Ovary (tissue), 9 donors: ENCODE data around the gene OR2V2. TPM values are rescaled to one million over a fixed set of nuclear protein-coding genes. Genes with fewer than 3 reads are reported as not detected.
"Not testable (repeated sequence)": the region's sequence is repeated elsewhere in the genome, so short reads cannot be mapped to it uniquely, and the experiment has no call there.

Source experiments
- DNase-seq, 5 donors: peaks; one replicate each; pipeline ENCODE4 v3.0.0-alpha.2; 2019 to 2020
- H3K27ac ChIP-seq, 2 donors: fragments of 200-600 bp; one replicate each; pipeline versions ENCODE4 v1.5.1 to v1.8.0; 2019 to 2022
- H3K27me3 ChIP-seq: fragments of 200-600 bp; one replicate; pipeline ENCODE4 v1.8.0; 2022
- H3K36me3 ChIP-seq: fragments of 200-600 bp; sonication (generic); one replicate; pipeline ENCODE4 v1.5.1; 2019
- H3K4me1 ChIP-seq: one replicate; pipeline ENCODE4 v1.8.1; 2013; ENCODE audit warnings: mild to moderate bottlenecking, moderate library complexity; ENCODE audit not compliant: insufficient read depth
- H3K4me3 ChIP-seq: fragments of 200-600 bp; sonication (generic); one replicate; pipeline ENCODE4 v1.5.1; 2017
- H3K9me3 ChIP-seq, 2 donors: fragments of 200-600 bp in 1 of 2; sonication (generic) in 1 of 2; one replicate each; pipeline versions ENCODE4 v1.5.1 to v1.8.1; 2013 to 2019; ENCODE audit warnings: mild to moderate bottlenecking in 1 of 2, moderate library complexity in 1 of 2
- EP300 ChIP-seq: sonication (generic); formaldehyde crosslinking; IDR thresholded peaks from one replicate; pipeline ENCODE4 v1.6.1; 2017; ENCODE audit warnings: antibody characterized with exemption
- POLR2A ChIP-seq: fragments of 450-650 bp; IDR thresholded peaks from one replicate; pipeline ENCODE4 v1.6.1; 2017; ENCODE audit warnings: antibody characterized with exemption, mild to moderate bottlenecking, moderate library complexity
- WGBS, 3 donors: extraction: QIAGEN DNeasy Blood & Tissue Kit in 1 of 3; methylation state at CpG; one replicate each; pipeline versions ENCODE4 v1.1.5 to v1.1.7; 2013 to 2017; 5-methylcytosine and 5-hydroxymethylcytosine counted together
- intact Hi-C, 4 donors: fragments of 100-400 bp; cut with DNase I; formaldehyde crosslinking; loops; one replicate each; pipeline versions ENCODE4 v1.11.0 to v1.15.1; 2022 to 2023
- polyA plus RNA-seq, 2 donors: library from polyadenylated mRNA; stranded (reverse); fragments of 200-250 nt in 1 of 2; fragments of 350-450 nt in 1 of 2; fragmentation: Illumina TruSeq in 1 of 2; extraction: RNeasy Lipid Tissue Mini Kit (QIAGEN cat#74804) in 1 of 2; gene quantifications; one replicate each; pipeline ENCODE4 v1.2.3, GENCODE V29; 2013 to 2014
- total RNA-seq, 7 donors: library from RNA; depleted of rRNA in 2 of 7; stranded (reverse); fragments of >200 nt in 2 of 7; fragmentation: NEBNext Ultra II Directional in 3 of 7; extraction: Animal tissue kit (Norgen Biotek cat#: 25700) in 3 of 7; gene quantifications; one replicate each; pipeline versions ENCODE4 v1.1.0 to v1.2.4, GENCODE V29; 2016 to 2023
- TF ChIP-seq, protein P1 (sequence below), 3 donors: fragments of 450-650 bp in 2 of 3; fragments of 200-600 bp in 1 of 3; IDR thresholded peaks; one replicate each; pipeline versions ENCODE4 v1.5.1 to v1.8.0; 2016 to 2022; ENCODE audit warnings: antibody characterized with exemption in 3 of 3, mild to moderate bottlenecking in 1 of 3
- donor health status: DM: no; HTN: no; CAD: no; lungs with moderate emphysema.
- donor health status: DM: no; HTN: no; CAD: no.
- donor health status: Bipolar disorder and iron deficiency.
- donor health status: DM: yes; HTN: yes; CAD: no.
- donor health status: DM: no; HTN: no; CAD: no.
- donor health status: DM: yes; HTN: yes; CAD: no.

Gene OR2V2
- total and polyA plus RNA-seq, 9 donors = 0.80 TPM; not detected in 8

DNA sequence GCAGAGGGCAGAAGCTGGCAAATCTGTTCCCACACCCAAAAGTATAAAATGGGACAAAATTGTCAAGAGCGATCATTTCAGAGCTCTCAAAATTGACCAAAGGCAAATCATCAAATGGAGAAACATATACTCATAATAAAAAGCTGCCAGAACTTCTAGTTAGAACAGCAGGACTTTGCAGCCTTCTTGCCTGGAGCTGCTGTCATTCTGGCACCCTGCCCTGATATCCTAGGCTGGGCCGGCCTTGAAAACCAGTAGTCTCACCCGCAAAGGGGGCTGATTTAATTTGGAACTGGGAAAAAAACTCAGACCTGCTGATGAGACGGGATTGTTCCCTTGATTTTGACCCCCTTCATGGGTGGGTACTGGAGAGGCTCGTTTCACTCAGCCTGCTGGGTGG, 34.9 kb upstream of the OR2V2 start:
- Histone ChIP-seq H3K36me3 (no peaks in the 10 kb centered on the region), H3K4me1 (no peaks in the 10 kb centered on the region), H3K9me3 (peaks cover 0 to 3% of the 10 kb centered on the region in 2 donors), H3K27me3 (no peaks in the 10 kb centered on the region), H3K4me3 (no peak overlapping the region), H3K27ac (no peak overlapping the region)
- no peak for DNase-seq
- WGBS, 3 donors = 34 to 52% (median 37%) methylated on average over 5 of the region's 5 CpGs
- TF ChIP-seq, protein P1, sequence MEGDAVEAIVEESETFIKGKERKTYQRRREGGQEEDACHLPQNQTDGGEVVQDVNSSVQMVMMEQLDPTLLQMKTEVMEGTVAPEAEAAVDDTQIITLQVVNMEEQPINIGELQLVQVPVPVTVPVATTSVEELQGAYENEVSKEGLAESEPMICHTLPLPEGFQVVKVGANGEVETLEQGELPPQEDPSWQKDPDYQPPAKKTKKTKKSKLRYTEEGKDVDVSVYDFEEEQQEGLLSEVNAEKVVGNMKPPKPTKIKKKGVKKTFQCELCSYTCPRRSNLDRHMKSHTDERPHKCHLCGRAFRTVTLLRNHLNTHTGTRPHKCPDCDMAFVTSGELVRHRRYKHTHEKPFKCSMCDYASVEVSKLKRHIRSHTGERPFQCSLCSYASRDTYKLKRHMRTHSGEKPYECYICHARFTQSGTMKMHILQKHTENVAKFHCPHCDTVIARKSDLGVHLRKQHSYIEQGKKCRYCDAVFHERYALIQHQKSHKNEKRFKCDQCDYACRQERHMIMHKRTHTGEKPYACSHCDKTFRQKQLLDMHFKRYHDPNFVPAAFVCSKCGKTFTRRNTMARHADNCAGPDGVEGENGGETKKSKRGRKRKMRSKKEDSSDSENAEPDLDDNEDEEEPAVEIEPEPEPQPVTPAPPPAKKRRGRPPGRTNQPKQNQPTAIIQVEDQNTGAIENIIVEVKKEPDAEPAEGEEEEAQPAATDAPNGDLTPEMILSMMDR (IDR thresholded peaks at IDR 0.05) = no peak
- TF ChIP-seq POLR2A (no peak), EP300 (no peak)
- intact Hi-C loops = no loop called here

DNA sequence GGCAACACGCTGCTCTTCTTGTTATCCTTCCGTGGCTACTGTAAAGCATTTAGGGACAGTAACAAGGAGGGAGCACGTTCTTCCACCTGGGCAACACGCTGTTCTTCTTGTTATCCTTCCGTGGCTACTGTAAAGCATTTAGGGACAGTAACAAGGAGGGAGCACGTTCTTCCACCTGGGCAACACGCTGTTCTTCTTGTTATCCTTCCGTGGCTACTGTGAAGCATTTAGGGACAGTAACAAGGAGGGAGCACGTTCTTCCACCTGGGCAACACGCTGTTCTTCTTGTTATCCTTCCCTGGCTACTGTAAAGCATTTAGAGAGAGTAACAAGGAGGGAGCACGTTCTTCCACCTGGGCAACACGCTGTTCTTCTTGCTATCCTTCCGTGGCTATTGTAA, 33.8 kb upstream of the OR2V2 start:
- H3K27me3 ChIP-seq, DNase-seq, H3K9me3 ChIP-seq, H3K36me3 ChIP-seq, H3K4me1 ChIP-seq, H3K4me3 ChIP-seq, intact Hi-C loops, H3K27ac ChIP-seq: not testable (repeated sequence)
- WGBS, 3 donors = 86 to 92% (median 89%) methylated on average over 7 to 11 of the region's 13 CpGs

DNA sequence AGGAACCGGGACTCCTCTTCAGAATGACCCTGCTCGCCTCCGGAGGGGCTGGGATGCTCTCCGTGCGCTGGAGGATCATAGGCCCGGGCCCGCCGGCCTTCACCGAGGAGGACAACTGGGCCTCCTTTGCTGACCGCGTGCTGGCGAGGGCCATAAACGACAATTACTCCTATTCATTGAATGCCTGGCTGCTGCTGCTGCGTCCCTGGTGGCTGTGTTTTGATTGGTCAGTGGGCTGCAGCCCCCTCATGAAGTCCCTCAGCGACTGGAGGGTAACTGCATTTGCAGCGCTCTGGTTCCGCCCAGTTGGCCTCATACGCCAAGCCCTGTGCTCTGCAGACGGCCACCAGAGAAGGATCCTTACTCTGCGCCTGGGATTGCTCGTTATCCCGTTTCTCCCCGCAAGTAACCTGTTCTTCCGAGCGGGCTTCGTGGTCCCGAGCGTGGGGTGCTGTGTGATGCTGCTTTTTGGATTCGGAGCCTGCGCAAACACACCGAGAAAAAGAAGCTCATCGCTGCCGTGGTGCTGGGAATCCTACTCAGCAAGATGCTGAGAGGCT, 33.0 kb upstream of the OR2V2 start:
- TF ChIP-seq EP300 = no peak
- TF ChIP-seq, protein P1 (IDR thresholded peaks at IDR 0.05) = no peak
- no peak for TF ChIP-seq POLR2A
- Histone ChIP-seq H3K27me3 (no peaks in the 10 kb centered on the region), H3K9me3 (peaks cover 0 to 3% of the 10 kb centered on the region in 2 donors), H3K27ac (no peak overlapping the region), H3K4me1 (no peaks in the 10 kb centered on the region), H3K36me3 (no peaks in the 10 kb centered on the region), H3K4me3 (no peak overlapping the region)
- intact Hi-C loops = no loop called here
- 34 to 45% (median 44%) methylated on average over 33 of the region's 33 CpGs for WGBS, 3 donors
- DNase-seq = no peak

DNA sequence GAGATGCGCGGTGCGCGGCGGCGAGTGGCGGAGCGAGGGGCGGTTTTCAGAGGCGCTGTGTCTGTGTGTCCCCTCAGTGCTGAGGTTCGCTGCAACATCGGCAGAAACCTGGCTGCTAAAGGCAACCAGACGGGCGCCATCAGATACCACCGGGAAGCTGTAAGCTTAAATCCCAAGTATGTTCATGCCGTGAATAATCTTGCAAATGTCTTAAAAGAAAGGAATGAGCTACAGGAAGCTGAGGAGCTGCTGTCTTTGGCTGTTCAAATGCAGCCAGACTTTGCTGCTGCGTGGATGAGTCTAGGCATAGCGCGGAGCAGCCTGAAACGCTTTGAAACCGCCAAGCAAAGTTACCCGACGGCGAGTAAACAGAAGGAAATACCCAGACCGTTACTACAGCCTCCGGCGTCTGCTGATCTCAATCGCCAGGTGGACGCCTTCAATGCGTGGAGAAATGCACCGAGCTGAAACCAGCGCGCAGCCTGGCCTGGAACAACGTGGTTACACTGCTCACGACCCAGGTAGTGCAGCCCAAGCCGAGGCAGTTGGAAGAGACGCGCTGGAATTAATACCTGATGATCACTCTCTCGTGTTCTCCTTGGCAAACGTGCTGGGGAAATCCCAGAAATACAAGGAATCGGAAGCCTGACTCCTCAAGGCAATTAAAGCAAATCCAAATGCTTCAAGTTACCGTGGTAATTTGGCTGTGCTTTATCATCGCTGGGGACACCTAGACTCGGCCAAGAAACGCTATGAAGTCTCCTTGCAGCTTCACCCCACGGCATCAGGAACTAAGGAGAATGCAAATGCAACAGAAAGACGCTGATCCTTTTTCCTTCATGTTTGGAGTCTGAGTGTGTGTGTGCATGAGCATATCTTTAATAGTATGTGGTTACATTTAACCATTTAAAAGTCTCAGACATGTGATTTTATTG, 32.3 kb upstream of the OR2V2 start:
- Histone ChIP-seq H3K27me3 (no peaks in the 10 kb centered on the region), H3K4me1 (no peaks in the 10 kb centered on the region), H3K4me3 (no peak overlapping the region), H3K36me3 (no peaks in the 10 kb centered on the region), H3K27ac (no peak overlapping the region), H3K9me3 (peaks cover 0 to 3% of the 10 kb centered on the region in 2 donors)
- intact Hi-C loops = no loop called here
- no peak for TF ChIP-seq POLR2A
- TF ChIP-seq, protein P1 (IDR thresholded peaks at IDR 0.05) = no peak
- no peak for TF ChIP-seq EP300
- no peak for DNase-seq
- WGBS, 3 donors = 2 to 4% (median 3%) methylated on average over 41 to 47 of the region's 47 CpGs

DNA sequence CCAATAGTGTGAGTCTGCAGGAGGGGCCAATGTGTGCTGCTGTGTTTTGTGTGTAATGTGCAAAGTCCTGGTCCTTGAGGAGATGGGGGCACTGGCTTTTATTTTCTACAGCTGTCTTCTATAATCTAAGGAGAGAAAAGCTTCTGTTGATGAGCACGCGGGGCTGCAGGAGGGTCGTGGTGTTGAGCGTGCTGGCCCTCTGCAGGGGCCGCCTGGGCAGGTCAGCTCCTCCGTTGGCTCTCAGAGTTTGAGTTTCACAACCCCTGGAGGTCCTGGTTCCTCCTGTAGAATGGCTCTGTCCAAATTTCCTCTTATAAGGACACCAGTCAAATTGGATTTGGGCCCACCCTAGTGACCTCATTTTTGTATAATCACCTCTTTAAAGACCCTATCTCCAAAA, 29.0 kb upstream of the OR2V2 start:
- H3K4me1 ChIP-seq = no peaks in the 10 kb centered on the region
- H3K4me3 ChIP-seq = no peak overlapping the region
- no peak overlapping the region for H3K27ac ChIP-seq
- TF ChIP-seq, protein P1 (IDR thresholded peaks at IDR 0.05) = no peak
- no peak for TF ChIP-seq POLR2A
- no peak for TF ChIP-seq EP300
- intact Hi-C loops = no loop called here
- WGBS, 3 donors = 77 to 85% (median 79%) methylated on average over 6 of the region's 6 CpGs
- no peak for DNase-seq
- H3K27me3 ChIP-seq = no peaks in the 10 kb centered on the region
- H3K9me3 ChIP-seq = peaks cover 0 to 3% of the 10 kb centered on the region in 2 donors
- H3K36me3 ChIP-seq = no peaks in the 10 kb centered on the region
